ENCODE measurements around the gene CCNI. TPM values are rescaled to one million over a fixed set of nuclear protein-coding genes. Genes with fewer than 3 reads are reported as not detected.
"Not testable (repeated sequence)": the region's sequence is repeated elsewhere in the genome, so short reads cannot be mapped to it uniquely, and the experiment has no call there.

Gene CCNI
- total and polyA plus RNA-seq, 2 donors from 2014 or later, result 172 to 314 TPM

DNA sequence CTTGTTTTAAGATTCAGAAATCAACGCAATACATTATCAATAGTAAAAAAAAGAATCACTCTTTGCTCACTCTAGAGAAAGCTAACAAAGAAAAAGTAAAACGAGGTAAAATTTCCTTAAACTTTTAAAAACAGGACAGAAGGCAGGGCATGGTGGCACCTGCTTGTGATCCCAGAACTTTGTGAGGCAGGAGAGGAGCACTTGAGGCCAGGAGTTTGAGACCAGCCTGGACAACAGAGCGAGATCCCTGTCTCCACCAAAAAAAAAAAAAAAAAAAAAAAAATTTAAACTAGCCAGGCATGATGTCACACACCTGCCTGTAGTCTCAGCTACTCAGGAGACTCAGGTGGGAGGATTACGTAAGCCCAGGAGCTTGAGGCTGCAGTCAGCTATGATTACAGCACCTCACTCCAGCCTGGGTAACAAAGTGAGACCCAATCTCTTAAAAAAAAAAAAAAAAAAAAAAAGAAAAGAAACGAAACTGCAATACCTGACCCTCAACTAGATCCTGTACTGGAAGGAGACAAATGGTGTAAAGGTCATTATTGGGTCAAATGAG lies 3.5 kb downstream of the CCNI start:
- TF ChIP-seq, protein P1, sequence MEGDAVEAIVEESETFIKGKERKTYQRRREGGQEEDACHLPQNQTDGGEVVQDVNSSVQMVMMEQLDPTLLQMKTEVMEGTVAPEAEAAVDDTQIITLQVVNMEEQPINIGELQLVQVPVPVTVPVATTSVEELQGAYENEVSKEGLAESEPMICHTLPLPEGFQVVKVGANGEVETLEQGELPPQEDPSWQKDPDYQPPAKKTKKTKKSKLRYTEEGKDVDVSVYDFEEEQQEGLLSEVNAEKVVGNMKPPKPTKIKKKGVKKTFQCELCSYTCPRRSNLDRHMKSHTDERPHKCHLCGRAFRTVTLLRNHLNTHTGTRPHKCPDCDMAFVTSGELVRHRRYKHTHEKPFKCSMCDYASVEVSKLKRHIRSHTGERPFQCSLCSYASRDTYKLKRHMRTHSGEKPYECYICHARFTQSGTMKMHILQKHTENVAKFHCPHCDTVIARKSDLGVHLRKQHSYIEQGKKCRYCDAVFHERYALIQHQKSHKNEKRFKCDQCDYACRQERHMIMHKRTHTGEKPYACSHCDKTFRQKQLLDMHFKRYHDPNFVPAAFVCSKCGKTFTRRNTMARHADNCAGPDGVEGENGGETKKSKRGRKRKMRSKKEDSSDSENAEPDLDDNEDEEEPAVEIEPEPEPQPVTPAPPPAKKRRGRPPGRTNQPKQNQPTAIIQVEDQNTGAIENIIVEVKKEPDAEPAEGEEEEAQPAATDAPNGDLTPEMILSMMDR (IDR thresholded peaks at IDR 0.05; ENCODE audit: borderline replicate concordance, extremely low read depth, insufficient read depth), result no peak
- peak in 2 of 5 donors; percentile 12 to 40 for DNase-seq
- Histone ChIP-seq H3K4me3 (ENCODE audit: low read length in 3 of 3) (peak overlapping the region in 1 of 3 donors; percentile 95), H3K27me3 (ENCODE audit: control insufficient read depth, insufficient read depth, low read length) (no peaks in the 10 kb centered on the region), H3K36me3 (ENCODE audit: control insufficient read depth in 2 of 3, insufficient read depth in 3 of 3, low read length in 3 of 3) (no peaks in the 10 kb centered on the region), H3K27ac (ENCODE audit: low read depth in 2 of 2, low read length in 2 of 2) (no peak overlapping the region), H3K9me3 (ENCODE audit: control insufficient read depth in 2 of 3, insufficient read depth in 1 of 3, low read length in 3 of 3) (no peaks in the 10 kb centered on the region), H3K4me1 (ENCODE audit: control insufficient read depth in 2 of 3, insufficient read depth in 2 of 3, low read depth in 1 of 3, low read length in 3 of 3) (peaks cover 2 to 11% (median 5%) of the 10 kb centered on the region in 3 donors), H3K9ac (ENCODE audit: low read length in 3 of 3) (peak overlapping the region in 1 of 3 donors; percentile 87)
- no peak for FAIRE-seq
- intact Hi-C loops (cut with DNase I), result no loop called here

DNA sequence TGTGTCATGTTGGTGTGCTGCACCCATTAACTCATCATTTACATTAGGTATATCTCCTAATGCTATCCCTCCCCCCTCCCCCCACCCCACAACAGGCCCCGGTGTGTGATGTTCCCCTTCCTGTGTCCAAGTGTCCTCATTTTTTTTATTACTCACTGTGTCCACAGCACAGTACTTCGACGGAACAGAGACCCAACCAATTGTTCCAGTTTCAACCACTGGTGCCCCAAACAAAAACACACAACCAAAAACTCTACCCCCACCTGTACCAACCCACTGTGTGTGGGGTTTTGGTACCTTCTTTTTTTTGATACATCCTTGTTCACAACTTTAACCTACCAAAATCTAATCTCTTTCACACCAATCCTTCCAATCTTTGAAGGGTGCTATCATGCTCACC lies 6.3 kb downstream of the CCNI start:
- H3K36me3 ChIP-seq (ENCODE audit: control insufficient read depth in 2 of 3, insufficient read depth in 3 of 3, low read length in 3 of 3); FAIRE-seq; H3K9me3 ChIP-seq (ENCODE audit: control insufficient read depth in 2 of 3, insufficient read depth in 1 of 3, low read length in 3 of 3); H3K4me3 ChIP-seq (ENCODE audit: low read length in 3 of 3); H3K27me3 ChIP-seq (ENCODE audit: control insufficient read depth, insufficient read depth, low read length); H3K9ac ChIP-seq (ENCODE audit: low read length in 3 of 3); H3K27ac ChIP-seq (ENCODE audit: low read depth in 2 of 2, low read length in 2 of 2); DNase-seq; intact Hi-C loops (cut with DNase I): not testable (repeated sequence)
- H3K4me1 ChIP-seq (ENCODE audit: control insufficient read depth in 2 of 3, insufficient read depth in 2 of 3, low read depth in 1 of 3, low read length in 3 of 3), result peaks cover 2 to 11% (median 5%) of the 10 kb centered on the region in 3 donors

DNA sequence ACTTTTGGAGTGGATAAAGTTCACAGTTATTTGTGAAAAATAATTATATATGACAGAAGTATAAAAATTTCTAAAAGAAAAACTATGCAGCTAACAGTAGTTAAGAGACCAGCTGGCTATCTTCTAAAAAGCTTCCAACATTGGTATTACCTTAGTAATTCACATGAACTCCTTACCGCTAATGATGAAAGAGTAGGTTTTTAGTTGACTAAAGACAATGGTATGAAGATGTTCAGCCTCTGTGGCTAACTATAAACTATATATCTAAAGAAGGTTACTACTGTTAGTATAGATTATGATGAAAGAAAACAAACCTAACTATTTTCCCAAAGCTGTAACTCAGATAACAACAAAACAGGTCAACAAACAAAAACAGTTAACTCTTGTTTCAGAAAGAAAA lies 10.4 kb downstream of the CCNI start:
- intact Hi-C loops (cut with DNase I), result no loop called here
- Histone ChIP-seq H3K27me3 (ENCODE audit: control insufficient read depth, insufficient read depth, low read length) (no peaks in the 10 kb centered on the region), H3K4me3 (ENCODE audit: low read length in 3 of 3) (no peak overlapping the region), H3K9me3 (ENCODE audit: control insufficient read depth in 2 of 3, insufficient read depth in 1 of 3, low read length in 3 of 3) (no peaks in the 10 kb centered on the region), H3K9ac (ENCODE audit: low read length in 3 of 3) (no peak overlapping the region), H3K27ac (ENCODE audit: low read depth in 2 of 2, low read length in 2 of 2) (no peak overlapping the region), H3K4me1 (ENCODE audit: control insufficient read depth in 2 of 3, insufficient read depth in 2 of 3, low read depth in 1 of 3, low read length in 3 of 3) (peaks cover 0 to 2% (median 0%) of the 10 kb centered on the region in 3 donors), H3K36me3 (ENCODE audit: control insufficient read depth in 2 of 3, insufficient read depth in 3 of 3, low read length in 3 of 3) (peaks cover 0 to 9% (median 6%) of the 10 kb centered on the region in 3 donors)
- DNase-seq (no peak), FAIRE-seq (no peak)
- TF ChIP-seq, protein P1 (IDR thresholded peaks at IDR 0.05; ENCODE audit: borderline replicate concordance, extremely low read depth, insufficient read depth), result no peak

DNA sequence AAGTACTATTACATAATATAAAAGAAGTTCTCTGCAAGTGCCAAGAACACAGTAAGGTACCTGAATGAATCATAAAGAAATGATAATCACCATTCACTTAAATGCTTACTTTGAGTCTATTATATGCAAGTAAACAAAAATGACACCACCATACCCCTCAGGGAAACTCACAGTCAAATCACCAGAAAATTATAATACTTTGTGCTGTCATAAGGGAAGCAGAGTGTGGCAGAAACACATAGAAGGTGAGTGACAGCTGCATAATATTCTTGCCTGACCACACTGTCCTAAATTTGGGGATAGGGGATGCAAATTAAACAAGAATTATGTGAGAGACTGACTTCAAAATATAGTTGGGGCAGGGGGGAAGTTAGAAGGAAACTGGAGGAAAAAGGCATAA lies 12.9 kb downstream of the CCNI start:
- Histone ChIP-seq H3K4me3 (ENCODE audit: low read length in 3 of 3) (no peak overlapping the region), H3K9ac (ENCODE audit: low read length in 3 of 3) (no peak overlapping the region), H3K36me3 (ENCODE audit: control insufficient read depth in 2 of 3, insufficient read depth in 3 of 3, low read length in 3 of 3) (peaks cover 2 to 12% (median 9%) of the 10 kb centered on the region in 3 donors), H3K27ac (ENCODE audit: low read depth in 2 of 2, low read length in 2 of 2) (no peak overlapping the region), H3K27me3 (ENCODE audit: control insufficient read depth, insufficient read depth, low read length) (no peaks in the 10 kb centered on the region), H3K4me1 (ENCODE audit: control insufficient read depth in 2 of 3, insufficient read depth in 2 of 3, low read depth in 1 of 3, low read length in 3 of 3) (no peaks in the 10 kb centered on the region), H3K9me3 (ENCODE audit: control insufficient read depth in 2 of 3, insufficient read depth in 1 of 3, low read length in 3 of 3) (no peaks in the 10 kb centered on the region)
- intact Hi-C loops (cut with DNase I), result no loop called here
- TF ChIP-seq, protein P1 (IDR thresholded peaks at IDR 0.05; ENCODE audit: borderline replicate concordance, extremely low read depth, insufficient read depth), result no peak
- no peak for FAIRE-seq
- DNase-seq, result no peak
